PC-3 (cell line): ENCODE results near the gene GPX3. TPM values are rescaled to one million over a fixed set of nuclear protein-coding genes. Genes with fewer than 3 reads are reported as not detected.
A peak's percentile ranks its signal among the peaks of the same experiment; 100 is the strongest.

Experiments
- ATAC-seq: fragments of 200-7000 bp; cut with Tn5 transposase; 2 replicates; pipeline ENCODE4 v1.9.1; 2020; ENCODE audit warnings: mild to moderate bottlenecking, moderate library complexity
- BruUV-seq: library from RNA; stranded (reverse); fragments of 400-500 nt; replicated peaks from 2 replicates; lab custom pipeline; 2021; lab: Mats Ljungman, UMichigan
- CTCF ChIA-PET: fragments of 300-600 bp; sonication (Branson Sonifier 250); formaldehyde crosslinking; loops from one replicate; lab custom pipeline; 2022; ENCODE audit warnings: antibody characterized with exemption; lab: Charles Lee
- POLR2A ChIA-PET: fragments of 300-600 bp; sonication (Branson Sonifier 250); formaldehyde crosslinking; loops from one replicate; lab custom pipeline; 2022; ENCODE audit warnings: antibody characterized with exemption; ENCODE audit not compliant: unreplicated experiment; lab: Charles Lee
- DNase-seq: peaks from one replicate; pipeline ENCODE4 v3.0.0-alpha.2; 2015
- H2AFZ ChIP-seq: fragments of 300-600 bp; sonication (generic); 2 replicates; pipeline ENCODE4 v1.6.0; 2016; ENCODE audit warnings: antibody characterized with exemption, low read length
- H3F3A ChIP-seq: fragments of 300-600 bp; sonication (generic); one replicate; pipeline ENCODE4 v1.6.0; 2017; ENCODE audit warnings: antibody characterized with exemption, low read length, control low read depth, mild to moderate bottlenecking; ENCODE audit not compliant: unreplicated experiment
- H3K27ac ChIP-seq: fragments of 300-600 bp; sonication (generic); 2 replicates; pipeline ENCODE4 v1.5.1; 2016; ENCODE audit warnings: mild to moderate bottlenecking, low read length
- H3K27me3 ChIP-seq: fragments of 300-600 bp; sonication (generic); 2 replicates; pipeline ENCODE4 v1.6.1; 2016; ENCODE audit warnings: low read length, mixed read lengths
- H3K36me3 ChIP-seq: fragments of 300-600 bp; sonication (generic); 2 replicates; pipeline ENCODE4 v1.6.1; 2016; ENCODE audit warnings: low read depth, mixed run types, low read length, mixed read lengths
- H3K4me1 ChIP-seq: fragments of 300-600 bp; sonication (generic); 2 replicates; pipeline ENCODE4 v1.5.1; 2016; ENCODE audit warnings: low read length; ENCODE audit not compliant: insufficient read depth
- H3K4me2 ChIP-seq: fragments of 300-600 bp; sonication (generic); 2 replicates; pipeline ENCODE4 v1.6.0; 2016; ENCODE audit warnings: low read length
- H3K4me3 ChIP-seq: fragments of 300-600 bp; sonication (generic); 2 replicates; pipeline ENCODE4 v1.5.1; 2016; ENCODE audit warnings: mild to moderate bottlenecking, low read length, mixed read lengths
- H3K79me2 ChIP-seq: fragments of 300-600 bp; sonication (generic); 2 replicates; pipeline ENCODE4 v1.6.1; 2017; ENCODE audit warnings: low read length, mixed read lengths
- H3K9ac ChIP-seq: fragments of 300-600 bp; sonication (generic); 2 replicates; pipeline ENCODE4 v1.6.0; 2016; ENCODE audit warnings: mild to moderate bottlenecking, low read length
- H3K9me2 ChIP-seq: fragments of 300-600 bp; sonication (generic); replicated peaks from 2 replicates; pipeline ENCODE4 v1.6.1; 2016; ENCODE audit warnings: mixed run types, low read length, mixed read lengths
- H3K9me3 ChIP-seq: fragments of 300-600 bp; sonication (generic); 2 replicates; pipeline ENCODE4 v1.6.1; 2016; ENCODE audit warnings: low read length, mixed read lengths
- H4K20me1 ChIP-seq: fragments of 300-600 bp; sonication (generic); 2 replicates; pipeline ENCODE4 v1.6.1; 2016; ENCODE audit warnings: low read length, mixed read lengths
- EZH2 ChIP-seq: fragments of 300-600 bp; sonication (generic); IDR thresholded peaks from one replicate; pipeline ENCODE4 v1.6.1; 2017; ENCODE audit warnings: antibody characterized with exemption, mild to moderate bottlenecking, low read length; ENCODE audit not compliant: unreplicated experiment
- EZH2phosphoT487 ChIP-seq: fragments of 300-600 bp; sonication (generic); IDR thresholded peaks from 2 replicates; pipeline ENCODE4 v1.6.1; 2018; ENCODE audit warnings: mild to moderate bottlenecking, antibody characterized with exemption, low read length, borderline replicate concordance
- intact Hi-C: fragments of 100-400 bp; cut with micrococcal nuclease; formaldehyde crosslinking; loops from 2 replicates; pipeline ENCODE4 v1.9.0; 2023
- total RNA-seq: library from RNA; depleted of rRNA; stranded (reverse); fragments of >200 nt; gene quantifications from 2 replicates; pipeline ENCODE4 v1.2.3, GENCODE V29; 2014
- TF ChIP-seq, protein P1 (sequence below): fragments of 300-600 bp; sonication (generic); conservative IDR thresholded peaks from 2 replicates; pipeline ENCODE4 v1.5.1; 2017; ENCODE audit warnings: antibody characterized with exemption, low read depth, mild to moderate bottlenecking, low read length

Gene GPX3
- total RNA-seq, 1 experiment from 2014 or later: not detected

GRCh38 chr5:151062405-151063141, 42.2 kb downstream of the GPX3 start:
- intact Hi-C loops: no loop called here
- Histone ChIP-seq H3K4me3 (no peak overlapping the region), H2AFZ (no peak overlapping the region), H3K4me2 (0 out of 2 replicates have a peak overlapping the region, but pooled peaks have one; percentile 10), H3K9me2 (no peaks in the 10 kb centered on the region), H3K27ac (no peak overlapping the region), H3F3A (no peaks in the 10 kb centered on the region), H3K27me3 (no peaks in the 10 kb centered on the region), H3K36me3 (peaks cover 44% of the 10 kb centered on the region), H3K4me1 (peaks cover 25% of the 10 kb centered on the region), H3K9ac (no peak overlapping the region), H4K20me1 (peaks cover 14% of the 10 kb centered on the region; the same call in 1 of the 2 replicates), H3K79me2 (peaks cover 42% of the 10 kb centered on the region), H3K9me3 (no peaks in the 10 kb centered on the region)
- POLR2A ChIA-PET: no interaction called here
- ATAC-seq: no peak
- no peak for DNase-seq
- CTCF ChIA-PET: interaction anchor here (0.6 kb wide), 1 partner anchor 12 kb away, joined by 4 read pairs; no protein-coding TSS in a partner anchor
- TF ChIP-seq EZH2phosphoT487: no peak
- TF ChIP-seq, protein P1, sequence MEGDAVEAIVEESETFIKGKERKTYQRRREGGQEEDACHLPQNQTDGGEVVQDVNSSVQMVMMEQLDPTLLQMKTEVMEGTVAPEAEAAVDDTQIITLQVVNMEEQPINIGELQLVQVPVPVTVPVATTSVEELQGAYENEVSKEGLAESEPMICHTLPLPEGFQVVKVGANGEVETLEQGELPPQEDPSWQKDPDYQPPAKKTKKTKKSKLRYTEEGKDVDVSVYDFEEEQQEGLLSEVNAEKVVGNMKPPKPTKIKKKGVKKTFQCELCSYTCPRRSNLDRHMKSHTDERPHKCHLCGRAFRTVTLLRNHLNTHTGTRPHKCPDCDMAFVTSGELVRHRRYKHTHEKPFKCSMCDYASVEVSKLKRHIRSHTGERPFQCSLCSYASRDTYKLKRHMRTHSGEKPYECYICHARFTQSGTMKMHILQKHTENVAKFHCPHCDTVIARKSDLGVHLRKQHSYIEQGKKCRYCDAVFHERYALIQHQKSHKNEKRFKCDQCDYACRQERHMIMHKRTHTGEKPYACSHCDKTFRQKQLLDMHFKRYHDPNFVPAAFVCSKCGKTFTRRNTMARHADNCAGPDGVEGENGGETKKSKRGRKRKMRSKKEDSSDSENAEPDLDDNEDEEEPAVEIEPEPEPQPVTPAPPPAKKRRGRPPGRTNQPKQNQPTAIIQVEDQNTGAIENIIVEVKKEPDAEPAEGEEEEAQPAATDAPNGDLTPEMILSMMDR: no peak
- no peak for TF ChIP-seq EZH2
- BruUV-seq: no TSS peak

DNA sequence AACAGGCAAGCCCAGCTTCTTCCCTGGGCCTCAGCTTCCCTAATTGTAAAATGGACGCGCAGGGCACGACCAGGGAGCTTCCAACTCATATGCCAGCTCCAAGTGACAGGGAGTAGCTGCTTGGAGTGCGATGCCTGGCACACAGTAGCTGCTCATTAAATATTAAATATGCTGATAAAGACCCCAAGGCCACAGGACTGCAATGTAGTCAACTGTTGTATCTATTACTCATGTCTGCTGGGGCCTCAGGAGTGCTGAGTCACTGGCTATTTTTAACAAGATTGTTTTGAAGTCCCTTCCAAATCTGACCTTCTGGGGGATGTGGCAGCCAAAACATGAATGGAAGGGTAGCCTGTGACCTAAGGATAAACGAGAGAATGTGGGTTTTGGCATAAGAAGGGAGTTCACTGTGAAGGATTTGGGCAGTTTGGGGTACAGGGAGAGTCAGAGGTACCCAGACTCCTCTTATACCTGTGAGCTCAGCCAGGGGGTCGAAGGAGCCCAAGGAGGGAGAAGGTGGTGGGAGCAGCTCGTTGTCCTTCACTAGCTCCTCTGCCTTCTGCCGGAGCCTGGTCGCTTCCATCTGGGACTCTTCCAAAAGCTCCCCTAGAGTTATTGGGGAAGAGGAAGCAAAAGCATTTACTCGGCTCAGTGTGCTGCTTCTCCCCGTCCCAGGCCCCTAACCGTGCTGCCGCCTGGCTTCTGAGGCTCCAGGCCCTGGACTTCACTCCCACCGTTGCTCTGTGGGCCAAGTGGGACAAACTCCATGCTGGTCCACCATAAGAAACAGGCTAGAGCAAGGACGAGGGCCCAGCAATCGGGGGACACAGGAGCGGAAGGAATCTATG, 43.0 kb downstream of the GPX3 start:
- no peaks in the 10 kb centered on the region for H3K27me3 ChIP-seq
- H3K4me2 ChIP-seq: 0 out of 2 replicates have a peak overlapping the region, but pooled peaks have one; percentile 10
- ChIA-PET CTCF (no interaction called here), POLR2A (no interaction called here)
- TF ChIP-seq EZH2phosphoT487 (no peak), EZH2 (no peak)
- TF ChIP-seq, protein P1: no peak
- no peaks in the 10 kb centered on the region for H3F3A ChIP-seq
- peak overlapping the region; percentile 36; the same call in 1 of the 2 replicates for H3K27ac ChIP-seq
- peaks cover 25% of the 10 kb centered on the region for H3K4me1 ChIP-seq
- intact Hi-C loops: no loop called here
- no peak overlapping the region for H3K9ac ChIP-seq
- H3K79me2 ChIP-seq: peaks cover 49% of the 10 kb centered on the region
- H3K9me2 ChIP-seq: no peaks in the 10 kb centered on the region
- ATAC-seq (peak; percentile 82), DNase-seq (peak; percentile 65)
- H4K20me1 ChIP-seq: peaks cover 14% of the 10 kb centered on the region; the same call in 1 of the 2 replicates
- H3K9me3 ChIP-seq: no peaks in the 10 kb centered on the region
- no TSS peak for BruUV-seq
- H3K36me3 ChIP-seq: peaks cover 43% of the 10 kb centered on the region
- no peak overlapping the region for H3K4me3 ChIP-seq
- H2AFZ ChIP-seq: no peak overlapping the region
